ENCODE measurements around the gene FGF19.

GRCh38 chr11:69653406-69653960 lies 50.3 kb downstream of the FGF19 start:
- TF ChIP-seq, protein P1, sequence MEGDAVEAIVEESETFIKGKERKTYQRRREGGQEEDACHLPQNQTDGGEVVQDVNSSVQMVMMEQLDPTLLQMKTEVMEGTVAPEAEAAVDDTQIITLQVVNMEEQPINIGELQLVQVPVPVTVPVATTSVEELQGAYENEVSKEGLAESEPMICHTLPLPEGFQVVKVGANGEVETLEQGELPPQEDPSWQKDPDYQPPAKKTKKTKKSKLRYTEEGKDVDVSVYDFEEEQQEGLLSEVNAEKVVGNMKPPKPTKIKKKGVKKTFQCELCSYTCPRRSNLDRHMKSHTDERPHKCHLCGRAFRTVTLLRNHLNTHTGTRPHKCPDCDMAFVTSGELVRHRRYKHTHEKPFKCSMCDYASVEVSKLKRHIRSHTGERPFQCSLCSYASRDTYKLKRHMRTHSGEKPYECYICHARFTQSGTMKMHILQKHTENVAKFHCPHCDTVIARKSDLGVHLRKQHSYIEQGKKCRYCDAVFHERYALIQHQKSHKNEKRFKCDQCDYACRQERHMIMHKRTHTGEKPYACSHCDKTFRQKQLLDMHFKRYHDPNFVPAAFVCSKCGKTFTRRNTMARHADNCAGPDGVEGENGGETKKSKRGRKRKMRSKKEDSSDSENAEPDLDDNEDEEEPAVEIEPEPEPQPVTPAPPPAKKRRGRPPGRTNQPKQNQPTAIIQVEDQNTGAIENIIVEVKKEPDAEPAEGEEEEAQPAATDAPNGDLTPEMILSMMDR (IDR thresholded peaks at IDR 0.05; ENCODE audit: poor library complexity, severe bottlenecking) = no peak
- TF ChIP-seq SMC3 (conservative IDR thresholded peaks at IDR 0.05; ENCODE audit: poor library complexity) = no peak
- TF ChIP-seq POLR2AphosphoS5 (IDR thresholded peaks at IDR 0.05) = no peak
- no peak for TF ChIP-seq MXI1 (conservative IDR thresholded peaks at IDR 0.05; ENCODE audit: poor library complexity, severe bottlenecking)
- TF ChIP-seq RAD21 (conservative IDR thresholded peaks at IDR 0.05) = no peak
- no peak for TF ChIP-seq REST (IDR thresholded peaks at IDR 0.05; ENCODE audit: borderline replicate concordance)
- no peak for TF ChIP-seq EZH2 (IDR thresholded peaks at IDR 0.05; ENCODE audit: borderline replicate concordance, insufficient read depth, low read length, poor library complexity, severe bottlenecking)
